GM18511 (cell line): ENCODE measurements around the gene LRIG2.
"Not testable (repeated sequence)": the region's sequence is repeated elsewhere in the genome, so short reads cannot be mapped to it uniquely, and the experiment has no call there.

Experiments
- ATAC-seq: cut with Tn5 transposase; IDR thresholded peaks from one replicate; pipeline ENCODE4 v1.9.1; 2021; ENCODE audit warnings: mild to moderate bottlenecking, moderate library complexity; ENCODE audit not compliant: unreplicated experiment

The LRIG2 gene, protein sequence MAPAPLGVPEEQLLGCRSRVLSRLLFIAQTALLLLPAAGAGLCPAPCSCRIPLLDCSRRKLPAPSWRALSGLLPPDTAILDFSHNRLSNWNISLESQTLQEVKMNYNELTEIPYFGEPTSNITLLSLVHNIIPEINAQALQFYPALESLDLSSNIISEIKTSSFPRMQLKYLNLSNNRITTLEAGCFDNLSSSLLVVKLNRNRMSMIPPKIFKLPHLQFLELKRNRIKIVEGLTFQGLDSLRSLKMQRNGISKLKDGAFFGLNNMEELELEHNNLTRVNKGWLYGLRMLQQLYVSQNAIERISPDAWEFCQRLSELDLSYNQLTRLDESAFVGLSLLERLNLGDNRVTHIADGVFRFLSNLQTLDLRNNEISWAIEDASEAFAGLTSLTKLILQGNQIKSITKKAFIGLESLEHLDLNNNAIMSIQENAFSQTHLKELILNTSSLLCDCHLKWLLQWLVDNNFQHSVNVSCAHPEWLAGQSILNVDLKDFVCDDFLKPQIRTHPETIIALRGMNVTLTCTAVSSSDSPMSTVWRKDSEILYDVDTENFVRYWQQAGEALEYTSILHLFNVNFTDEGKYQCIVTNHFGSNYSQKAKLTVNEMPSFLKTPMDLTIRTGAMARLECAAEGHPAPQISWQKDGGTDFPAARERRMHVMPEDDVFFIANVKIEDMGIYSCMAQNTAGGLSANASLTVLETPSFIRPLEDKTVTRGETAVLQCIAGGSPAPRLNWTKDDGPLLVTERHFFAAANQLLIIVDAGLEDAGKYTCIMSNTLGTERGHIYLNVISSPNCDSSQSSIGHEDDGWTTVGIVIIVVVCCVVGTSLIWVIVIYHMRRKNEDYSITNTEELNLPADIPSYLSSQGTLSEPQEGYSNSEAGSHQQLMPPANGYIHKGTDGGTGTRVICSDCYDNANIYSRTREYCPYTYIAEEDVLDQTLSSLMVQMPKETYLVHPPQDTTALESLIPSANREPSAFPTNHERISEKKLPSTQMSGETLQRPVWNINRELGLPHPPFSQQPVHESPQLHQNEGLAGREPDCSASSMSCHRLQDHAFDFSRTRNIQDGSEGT

DNA sequence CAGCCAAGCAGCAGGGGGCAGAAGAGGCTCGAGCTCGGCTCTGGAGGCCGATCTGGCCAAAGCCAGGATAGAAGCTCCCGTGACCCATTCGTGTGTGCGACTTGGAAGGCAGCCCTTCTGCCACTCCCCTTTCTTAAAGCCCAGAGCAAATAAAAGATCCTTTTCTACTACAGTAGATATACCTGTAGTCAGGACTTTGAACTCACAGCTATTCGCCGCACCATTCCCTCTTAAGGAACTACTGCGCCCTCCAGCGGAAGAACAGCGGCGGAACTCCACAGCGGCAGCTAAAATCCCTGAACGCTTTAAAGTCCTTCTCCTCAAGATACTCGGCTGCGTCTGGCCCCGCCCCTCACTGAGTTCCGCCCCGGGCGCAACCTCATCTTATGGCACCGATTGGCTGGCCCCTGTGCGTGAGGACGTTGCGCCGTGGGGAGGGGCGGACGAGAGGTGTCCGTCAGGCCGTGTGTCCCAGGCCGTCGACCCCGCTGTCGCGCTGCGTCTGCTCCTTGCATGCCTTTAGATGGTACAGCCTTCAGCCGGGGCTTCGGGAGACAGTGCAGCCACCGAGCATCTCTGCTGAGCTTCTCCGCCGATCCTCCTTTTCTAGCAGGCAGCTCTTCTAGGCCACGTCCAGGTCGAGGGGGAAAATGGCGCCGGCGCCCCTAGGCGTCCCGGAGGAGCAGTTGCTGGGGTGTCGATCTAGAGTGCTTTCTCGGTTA lies at the start of gene LRIG2:
TSS of gene LRIG2 (plus strand) at position 442 of the 722 bp plus-strand sequence. CDS start at position 651, 209 bp downstream.
- peak; percentile 97 for ATAC-seq

DNA sequence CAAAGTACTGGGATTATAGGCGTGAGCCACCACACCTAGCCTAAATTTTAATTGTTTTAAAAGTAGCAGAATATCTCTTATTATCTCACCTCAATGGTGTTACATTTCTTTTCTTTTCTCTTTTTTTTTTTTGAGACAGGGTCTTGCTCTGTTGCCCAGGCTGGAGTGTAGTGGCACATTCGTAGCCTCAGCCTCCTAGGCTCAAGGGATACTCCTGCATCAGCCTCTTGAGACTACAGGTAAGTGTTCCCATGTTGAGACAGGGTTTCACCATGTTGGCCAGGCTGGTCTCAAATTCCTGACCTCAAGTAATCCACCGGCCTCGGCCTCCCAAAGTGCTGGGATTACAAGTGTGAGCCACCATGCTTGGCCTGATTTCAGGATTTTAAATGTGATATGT lies 49.7 kb upstream of the LRIG2 start:
- not testable (repeated sequence) for ATAC-seq

DNA sequence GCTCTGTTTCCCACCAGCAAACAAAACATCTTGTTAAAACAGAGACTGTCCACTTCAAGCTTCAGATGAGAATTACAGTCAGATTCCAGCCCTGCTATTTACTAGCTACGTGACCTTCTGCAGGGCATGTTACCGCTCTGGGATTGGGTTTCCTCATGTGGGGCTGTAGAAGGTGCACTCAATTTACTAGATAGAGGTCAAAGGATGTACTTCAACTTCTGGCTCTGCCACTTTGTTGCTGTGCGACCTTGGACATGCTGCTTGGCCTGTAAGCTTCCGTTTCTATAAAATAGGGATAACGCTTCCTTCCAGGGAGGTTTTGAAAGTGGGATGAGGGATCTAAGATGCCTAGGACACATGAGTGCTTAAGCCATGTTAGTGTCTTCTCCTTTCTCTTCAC lies 46.0 kb upstream of the LRIG2 start:
- ATAC-seq = no peak

DNA sequence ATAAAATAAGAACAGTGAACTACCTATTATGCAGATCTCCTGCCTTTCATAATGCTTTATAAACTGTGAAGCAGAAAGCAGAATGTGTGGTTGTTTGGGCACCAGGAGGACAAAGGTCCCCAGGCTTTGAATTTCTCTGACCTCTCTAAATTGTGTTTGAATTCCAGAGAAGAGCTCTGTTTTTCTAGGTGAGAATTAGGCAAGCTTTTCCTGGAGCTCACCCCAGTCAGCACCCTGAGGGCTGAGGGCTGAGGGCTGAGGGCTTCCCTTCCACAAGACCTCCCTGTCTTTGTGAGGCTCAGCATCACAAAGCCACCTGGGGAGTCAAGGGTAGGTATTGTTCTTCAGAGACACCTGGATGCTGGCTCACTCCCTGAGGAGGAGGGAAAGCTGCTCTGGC lies 45.5 kb upstream of the LRIG2 start:
- no peak for ATAC-seq

DNA sequence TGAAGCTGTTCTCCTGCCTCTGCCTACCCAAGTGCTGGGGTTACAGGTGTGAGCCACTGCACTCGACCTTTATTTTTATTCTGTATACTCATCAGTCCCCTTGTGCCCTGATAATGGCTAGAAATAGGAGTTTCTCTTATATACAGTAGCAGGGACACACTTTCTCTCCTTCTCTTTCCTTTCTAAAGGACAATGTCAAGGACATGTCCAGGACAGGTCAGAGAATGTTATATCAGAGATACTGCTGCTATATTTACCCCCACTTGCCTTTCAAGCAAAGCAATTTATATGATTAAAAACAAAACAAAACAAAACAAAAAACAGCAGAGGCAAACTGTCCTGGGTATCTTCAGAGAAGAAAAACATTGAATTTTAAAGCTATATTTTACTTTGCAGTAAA lies 43.2 kb upstream of the LRIG2 start:
- no peak for ATAC-seq

DNA sequence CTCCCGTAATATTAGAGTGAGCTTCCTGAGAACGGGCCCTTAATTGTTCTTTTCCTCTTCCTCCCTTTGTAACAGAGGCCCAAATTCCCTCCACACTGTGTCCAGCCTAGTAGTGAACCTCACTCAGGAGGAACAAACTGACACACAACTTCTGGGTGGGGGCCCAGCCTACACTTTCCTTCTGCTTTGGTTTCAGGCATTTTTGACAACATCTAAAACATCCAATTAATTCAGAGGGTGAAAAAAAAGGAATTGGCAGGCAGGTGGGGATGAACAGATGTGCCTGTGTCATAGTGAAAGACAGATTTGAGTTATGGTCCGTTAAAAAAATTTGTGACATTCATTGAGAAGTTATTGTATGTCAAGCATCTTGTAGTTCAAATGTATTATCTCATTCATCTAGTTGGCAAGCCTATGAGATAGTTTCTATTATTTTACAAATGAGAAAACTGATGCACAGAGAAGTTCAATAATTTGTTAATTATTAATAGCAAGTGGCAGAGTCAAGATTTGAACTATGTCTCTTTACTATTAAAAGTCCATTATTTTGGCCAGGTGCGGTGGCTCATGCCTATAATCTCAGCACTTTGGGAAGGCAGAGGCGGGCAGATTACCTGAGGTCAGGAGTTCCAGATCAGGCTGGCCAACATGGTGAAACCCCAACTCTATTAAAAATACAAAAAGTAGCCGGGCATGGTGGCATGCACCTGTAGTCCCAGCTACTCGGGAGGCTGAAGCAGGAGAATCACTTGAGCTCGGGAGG lies 41.6 kb upstream of the LRIG2 start:
- ATAC-seq = peak; percentile 83

DNA sequence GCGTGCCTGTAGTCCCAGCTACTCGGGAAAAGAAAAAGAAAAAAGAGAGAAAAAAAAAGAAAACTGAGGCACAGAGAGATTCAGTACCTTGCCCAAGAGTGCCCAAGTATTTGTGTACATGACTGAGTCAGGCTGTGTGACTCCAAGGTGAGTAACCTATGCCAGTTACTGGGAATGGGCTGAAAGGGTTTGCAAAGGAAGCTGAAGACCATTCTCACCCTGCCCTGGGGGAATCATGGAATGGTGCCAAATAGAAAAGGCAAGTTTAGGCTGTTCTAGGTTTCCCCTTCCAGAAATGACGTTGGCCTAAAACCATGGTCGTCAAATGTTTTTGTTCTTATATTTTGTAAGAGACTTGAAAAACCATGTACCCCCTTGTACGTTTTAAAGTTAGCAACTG lies 37.9 kb upstream of the LRIG2 start:
- no peak for ATAC-seq

DNA sequence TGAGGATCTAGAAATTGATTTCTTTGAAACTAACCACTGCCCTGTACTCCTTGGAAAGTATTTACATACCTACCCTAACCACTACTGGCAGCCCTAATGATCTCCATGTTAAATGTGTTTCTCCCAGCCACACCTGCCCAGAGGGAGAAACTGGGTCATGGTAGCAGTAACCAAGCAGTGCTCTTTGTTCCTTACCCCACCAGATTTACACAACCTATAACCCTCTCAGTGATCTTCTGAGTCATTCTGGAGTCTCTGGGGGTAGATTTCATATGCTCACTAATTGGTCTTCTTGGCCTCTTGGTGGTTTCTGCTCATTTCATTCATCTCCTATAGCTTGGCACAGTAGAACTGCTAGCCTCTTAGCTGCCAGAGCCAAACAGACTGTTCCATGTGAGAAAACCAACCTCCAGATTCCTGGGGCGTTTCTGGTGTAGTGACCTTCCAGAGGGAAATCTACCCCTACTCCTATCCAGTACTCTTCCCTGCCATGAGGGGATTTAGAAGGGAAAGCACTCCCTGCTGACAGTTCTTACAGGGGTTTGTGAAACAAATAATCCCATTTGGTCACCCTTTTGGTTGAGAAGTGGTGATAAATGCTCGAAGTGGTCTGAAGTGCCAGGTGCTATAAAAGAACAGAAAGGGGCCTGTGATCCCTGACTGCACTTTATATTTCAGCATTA lies 36.2 kb upstream of the LRIG2 start:
- peak; percentile 63 for ATAC-seq

DNA sequence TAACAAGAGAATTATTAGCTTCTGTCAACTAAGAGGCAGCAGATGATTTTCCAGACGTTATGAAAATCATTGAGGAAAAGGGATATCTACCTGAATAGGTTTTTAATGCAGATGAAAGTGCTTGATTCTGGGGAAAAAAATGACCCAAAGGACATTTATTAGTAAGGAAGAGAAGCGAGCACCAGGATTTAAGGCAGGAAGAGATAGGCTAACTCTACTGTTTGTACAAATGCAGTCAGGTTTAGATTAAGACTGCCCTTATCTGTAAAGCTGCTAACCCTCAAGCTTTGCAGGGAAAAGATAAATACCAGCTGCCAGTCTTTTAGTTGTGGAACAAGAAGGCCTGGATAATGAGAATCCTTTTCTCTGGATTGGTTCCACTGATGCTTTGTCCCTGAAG lies 33.0 kb upstream of the LRIG2 start:
- ATAC-seq = no peak

DNA sequence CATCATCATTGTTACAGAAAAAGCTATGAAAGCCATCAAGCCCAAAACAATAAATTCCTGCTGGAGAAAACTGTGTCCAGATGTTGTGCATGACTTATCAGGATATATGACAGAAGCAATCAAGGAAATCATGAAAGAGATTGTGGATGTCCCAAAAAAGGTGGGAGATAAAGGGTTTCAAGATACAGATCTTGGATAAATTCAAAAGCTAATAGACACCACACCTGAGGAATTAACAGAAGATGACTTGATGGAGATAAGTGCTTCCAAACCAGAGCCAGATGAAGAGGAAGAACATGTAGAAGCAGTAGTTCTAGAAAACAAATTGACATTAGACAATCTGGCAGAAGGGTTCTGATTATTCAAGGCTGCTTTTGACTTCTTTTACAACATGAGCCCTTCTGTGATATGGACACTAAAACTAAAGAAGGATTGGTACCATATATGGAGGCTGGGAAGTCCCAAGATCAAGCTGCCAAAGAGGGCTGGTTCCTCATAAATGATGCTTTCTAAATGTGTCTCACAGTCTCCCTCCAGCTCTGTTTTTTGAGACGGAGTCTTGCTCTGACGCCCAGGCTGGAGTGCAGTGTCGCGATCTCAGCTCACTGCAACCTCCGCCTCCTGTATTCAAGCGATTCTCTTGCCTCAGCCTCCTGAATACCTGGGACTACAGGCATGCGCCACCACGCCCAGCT lies 32.1 kb upstream of the LRIG2 start:
- no peak for ATAC-seq

DNA sequence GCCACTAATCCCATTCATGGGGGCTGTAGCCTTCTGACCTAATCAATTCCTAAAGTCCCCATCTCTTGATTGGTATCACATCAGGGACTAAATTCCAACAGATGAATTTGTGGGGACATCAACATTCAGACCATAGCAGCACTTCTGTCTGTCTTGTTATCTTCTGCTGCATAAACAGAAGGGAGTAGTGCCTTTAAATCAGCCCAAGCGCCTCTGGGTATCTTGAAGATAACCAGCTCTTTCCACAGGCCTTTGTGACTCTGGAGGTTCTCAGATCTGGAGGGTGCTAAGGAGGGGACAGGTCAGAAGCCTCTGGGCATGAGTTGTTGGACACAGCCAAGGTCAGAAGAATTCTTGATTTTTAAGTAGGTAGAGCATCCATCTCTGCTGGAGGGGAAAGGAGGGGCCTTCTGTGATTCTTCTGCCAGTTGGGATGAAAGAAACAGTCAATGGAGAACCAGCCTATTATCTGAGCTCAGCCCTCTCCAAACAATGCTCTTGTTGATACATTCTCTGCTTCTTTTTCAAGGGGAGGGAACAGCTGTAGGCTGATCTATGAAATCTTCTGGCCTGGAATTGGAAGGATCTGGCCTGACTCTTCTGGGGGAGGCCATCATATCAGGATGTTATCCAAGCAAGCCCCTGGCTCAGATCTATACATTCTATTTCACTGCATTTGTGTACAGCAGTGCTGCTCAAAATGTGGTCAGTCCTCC lies 31.3 kb upstream of the LRIG2 start:
- peak; percentile 29 for ATAC-seq

DNA sequence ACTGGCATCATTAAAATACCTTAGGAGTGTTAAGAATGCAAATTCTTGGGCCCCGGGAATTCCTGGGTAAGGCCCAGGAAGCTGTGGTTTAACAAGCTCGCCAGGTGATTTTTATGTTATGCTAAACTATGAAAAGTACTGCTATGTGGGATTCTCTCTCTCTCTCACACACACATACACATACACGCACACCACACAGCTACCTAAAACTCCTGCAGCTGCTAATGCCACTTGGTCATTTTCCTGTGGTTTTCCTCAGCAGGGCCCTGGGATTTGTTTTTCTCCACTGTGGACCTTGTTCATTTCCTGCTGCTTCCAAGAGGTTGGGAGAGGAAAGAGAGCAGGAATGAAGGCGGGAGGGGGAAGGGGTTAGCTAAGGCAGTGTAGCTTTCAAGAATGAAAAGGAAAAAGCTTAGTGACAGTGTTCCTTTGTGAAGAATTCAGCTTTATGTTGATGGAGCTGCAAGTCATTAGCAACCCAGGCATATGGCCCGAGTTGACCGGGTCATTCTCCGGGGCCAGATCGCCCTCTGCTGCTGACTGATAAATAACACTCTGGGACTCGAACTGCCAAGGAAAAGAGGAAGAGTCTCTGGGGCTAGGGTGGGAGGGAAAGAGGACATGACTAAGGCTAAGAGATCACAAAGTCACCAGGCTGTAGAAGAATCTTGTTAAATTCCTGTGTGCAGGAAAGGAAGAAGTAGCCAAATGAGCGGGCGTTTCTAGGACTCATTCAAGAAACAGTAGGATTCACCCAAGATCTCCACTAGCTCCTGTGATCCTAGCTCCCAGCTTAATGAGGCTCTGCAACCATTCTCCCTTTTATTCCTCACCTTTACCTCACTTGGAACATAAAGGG lies 30.5 kb upstream of the LRIG2 start:
- ATAC-seq = peak; percentile 63

DNA sequence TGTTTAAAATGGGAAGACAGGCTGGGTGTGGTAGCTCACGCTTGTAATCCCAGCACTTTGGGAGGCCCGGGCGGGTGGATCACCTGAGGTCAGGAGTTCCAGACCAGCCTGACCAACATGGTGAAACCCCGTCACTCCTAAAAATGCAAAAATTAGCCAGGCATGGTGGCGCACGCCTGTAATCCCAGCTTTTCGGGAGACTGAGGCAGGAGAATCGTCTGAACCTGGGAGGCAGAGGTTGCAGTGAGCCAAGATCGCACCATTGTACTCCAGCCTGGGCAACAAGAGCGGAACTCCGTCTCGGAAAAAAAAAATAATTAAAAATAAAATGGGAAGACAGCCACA lies 29.9 kb upstream of the LRIG2 start:
- ATAC-seq = not testable (repeated sequence)

DNA sequence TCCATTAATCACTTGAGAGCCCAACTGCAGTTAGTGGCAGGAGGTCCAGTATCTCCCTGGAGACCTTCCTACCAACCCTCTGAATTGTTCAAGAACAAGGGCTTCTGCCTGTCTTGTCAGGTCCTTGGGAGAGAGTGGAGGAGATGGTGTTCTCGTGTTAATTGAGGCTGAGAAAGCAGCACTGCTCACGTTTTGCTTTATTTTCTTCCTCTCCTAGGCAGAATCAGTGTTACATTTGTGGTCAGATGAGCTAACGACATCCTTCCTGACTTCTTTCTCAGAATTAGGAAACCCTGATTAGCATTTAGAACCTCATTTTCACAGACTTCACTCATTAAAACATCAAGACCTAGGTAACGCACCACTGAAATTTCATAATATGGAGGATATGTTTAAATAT lies 26.4 kb upstream of the LRIG2 start:
- ATAC-seq = no peak

DNA sequence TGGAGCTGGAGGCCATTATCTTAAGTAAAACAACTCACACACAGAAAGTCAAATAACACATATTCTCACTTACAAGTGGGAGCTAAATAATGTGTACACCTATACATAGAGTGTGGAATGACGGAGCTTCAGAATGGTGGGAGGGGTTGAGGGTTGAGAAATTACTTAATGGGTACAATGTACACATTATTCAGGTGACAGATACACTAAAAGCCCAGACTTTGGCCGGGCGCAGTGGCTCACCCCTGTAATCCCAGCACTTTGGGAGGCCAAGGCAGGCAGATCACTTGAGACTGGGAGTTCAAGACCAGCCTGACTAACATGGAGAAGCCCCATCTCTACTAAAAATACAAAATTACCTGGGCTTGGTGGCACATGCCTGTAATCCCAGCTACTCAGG lies 24.9 kb upstream of the LRIG2 start:
- no peak for ATAC-seq

DNA sequence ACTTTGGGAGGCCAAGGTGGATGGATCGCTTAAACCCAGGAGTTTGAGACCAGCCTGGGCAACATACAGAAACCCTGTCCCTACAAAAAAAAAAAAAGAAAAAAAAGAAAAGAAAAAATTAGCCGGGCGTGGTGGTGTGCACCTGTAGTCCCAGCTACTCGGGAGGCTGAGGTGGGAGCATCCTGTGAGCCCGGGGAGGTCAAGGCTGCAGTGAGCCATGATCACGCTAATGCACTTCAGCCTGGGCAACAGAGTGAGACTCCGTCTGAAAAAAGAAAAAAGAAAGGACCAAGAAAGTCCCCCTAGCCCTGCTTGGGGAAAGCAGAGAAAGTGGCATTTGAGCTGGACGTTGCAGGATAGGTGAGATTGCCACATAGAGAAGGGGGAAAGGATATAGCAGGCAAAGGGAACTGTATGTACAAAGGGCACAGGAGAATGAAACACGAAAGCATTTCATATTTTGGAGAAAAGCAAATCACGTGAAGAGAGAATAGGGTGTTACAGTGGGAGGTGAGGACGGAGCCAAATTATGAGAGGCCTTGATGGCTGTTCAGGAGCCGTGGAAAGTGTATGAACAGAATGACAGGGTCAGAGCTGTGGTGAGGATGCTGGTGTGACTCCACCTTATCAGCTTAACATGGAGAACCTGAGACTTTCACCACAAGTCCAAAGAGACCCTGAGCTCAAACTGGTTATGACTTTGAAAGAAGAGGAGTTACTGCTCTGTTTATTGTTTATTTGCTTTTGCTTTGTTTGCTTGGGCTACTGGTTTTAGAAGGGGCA lies 19.5 kb upstream of the LRIG2 start:
- no peak for ATAC-seq

DNA sequence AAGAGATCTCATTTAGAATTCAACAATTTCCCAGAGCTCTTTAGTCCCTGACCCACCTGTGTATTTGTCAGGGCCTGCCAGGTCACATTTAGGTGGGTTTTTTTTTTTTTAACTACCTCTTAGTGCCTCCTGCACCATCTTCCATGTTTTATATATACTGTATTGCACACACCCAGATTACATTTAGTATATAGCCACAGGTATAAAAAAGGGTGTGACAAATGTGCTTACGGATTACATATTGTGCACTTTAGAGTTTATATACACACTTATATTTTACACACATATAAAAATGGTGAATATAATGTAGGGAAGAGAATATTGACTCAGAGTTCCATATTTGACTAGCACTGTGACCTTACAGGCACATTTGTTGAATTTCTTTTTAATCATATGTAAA lies 17.4 kb upstream of the LRIG2 start:
- no peak for ATAC-seq
